Pancreas (tissue), 10 donors: ENCODE measurements around the gene REC114. TPM values are rescaled to one million over a fixed set of nuclear protein-coding genes. Genes with fewer than 3 reads are reported as not detected.

Experiments
- ATAC-seq, 4 donors: fragments of 200-7000 bp; cut with Tn5 transposase; one replicate each; pipeline versions ENCODE4 v1.8.0 to v1.9.1; 2020; ENCODE audit warnings: mild to moderate bottlenecking in 4 of 4, moderate library complexity in 4 of 4
- DNase-seq, 6 donors: peaks; one replicate each; pipeline ENCODE4 v3.0.0-alpha.2; 2020
- FAIRE-seq: peaks from 2 replicates; lab custom pipeline; 2012; peaks lifted over from hg19 to GRCh38; lab: Jason Lieb, UNC
- H3K27ac ChIP-seq, 4 donors: fragments of 200-600 bp; sonication (generic); 1 replicate in 3 of 4; 2 replicates in 1 of 4; pipeline versions ENCODE4 v1.5.0 to v1.8.0; 2020
- H3K27me3 ChIP-seq, 4 donors: fragments of 200-600 bp; one replicate each; pipeline ENCODE4 v1.8.0; 2021
- H3K36me3 ChIP-seq, 3 donors: fragments of 200-600 bp; sonication (generic) in 1 of 3; one replicate each; pipeline versions ENCODE4 v1.5.0 to v1.8.0; 2020 to 2021
- H3K4me1 ChIP-seq, 3 donors: fragments of 200-600 bp; one replicate each; pipeline ENCODE4 v1.8.0; 2021
- H3K4me3 ChIP-seq, 4 donors: fragments of 200-600 bp; sonication (generic) in 2 of 4; one replicate each; pipeline versions ENCODE4 v1.5.0 to v1.8.0; 2020 to 2021
- H3K9me3 ChIP-seq, 4 donors: fragments of 200-600 bp; one replicate each; pipeline ENCODE4 v1.8.0; 2021
- CTCF ChIP-seq, 4 donors: fragments of 200-600 bp; sonication (generic) in 3 of 4; IDR thresholded peaks; one replicate each; pipeline versions ENCODE4 v1.5.0 to v1.8.0; 2021; ENCODE audit warnings: antibody characterized with exemption in 4 of 4
- WGBS, 2 donors: extraction: QIAGEN DNeasy Blood & Tissue Kit; methylation state at CpG; one replicate each; pipeline ENCODE4 v1.1.7; 2013; 5-methylcytosine and 5-hydroxymethylcytosine counted together
- intact Hi-C, 3 donors: fragments of 100-400 bp; cut with DNase I; formaldehyde crosslinking; loops; one replicate each; pipeline versions ENCODE4 v1.11.1 to v1.14.2; 2022
- polyA plus RNA-seq, 2 donors: library from polyadenylated mRNA; stranded (reverse); fragments of 200-250 nt; gene quantifications; one replicate each; pipeline ENCODE4 v1.2.3, GENCODE V29; 2013
- total RNA-seq, 6 donors: library from RNA; stranded (reverse); fragmentation: NEBNext Ultra II Directional in 4 of 6; extraction: Animal tissue kit (Norgen Biotek cat#: 25700) in 4 of 6; gene quantifications; one replicate each; pipeline versions ENCODE4 v1.2.1 to v1.2.4, GENCODE V29; 2021 to 2023
- donor health status: healthy with polysubstance abuse.
- donor health status: DM: no; HTN: no; CAD: no; lungs with moderate emphysema.
- donor health status: DM: no; HTN: no; CAD: no.
- donor health status: control.
- donor health status: control.
- donor health status: Bipolar disorder and iron deficiency.
- donor health status: DM: yes; HTN: yes; CAD: no.
- donor health status: DM: no; HTN: no; CAD: no.
- donor health status: DM: no; HTN: no; CAD: no.
- donor health status: DM: yes; HTN: yes; CAD: no.

REC114 gene
- total and polyA plus RNA-seq, 8 donors: not detected

DNA sequence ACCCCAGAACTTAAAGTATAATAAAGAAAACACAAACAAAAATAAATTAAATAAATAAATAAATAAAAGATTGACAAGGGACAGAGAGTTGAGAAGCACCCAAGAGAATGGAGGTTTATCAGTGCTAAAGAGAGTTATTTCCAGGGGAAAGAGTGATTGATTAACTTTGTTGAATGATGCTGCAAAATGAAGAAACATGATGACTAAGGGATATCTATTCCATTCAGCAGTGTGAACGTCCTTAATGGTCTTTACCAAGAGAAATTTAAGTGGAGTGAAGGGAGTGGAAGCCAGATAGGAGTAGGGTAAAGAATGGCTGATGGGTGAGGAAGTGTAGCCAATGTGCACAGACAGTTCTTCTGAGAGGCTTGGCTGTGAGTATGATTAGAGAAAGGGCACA, 11.1 kb downstream of the REC114 start:
- no peak for DNase-seq
- Histone ChIP-seq H3K9me3 (no peaks in the 10 kb centered on the region), H3K36me3 (no peaks in the 10 kb centered on the region), H3K27ac (no peak overlapping the region), H3K27me3 (no peaks in the 10 kb centered on the region), H3K4me3 (no peak overlapping the region), H3K4me1 (no peaks in the 10 kb centered on the region)
- no peak for TF ChIP-seq CTCF (IDR thresholded peaks at IDR 0.05)
- intact Hi-C loops: no loop called here
- 4% methylated on average over 1 of the region's 1 CpG for WGBS, 2 donors
- no peak for ATAC-seq
- FAIRE-seq: no peak

GRCh38 chr15:73455876-73456275, 12.9 kb downstream of the REC114 start:
- FAIRE-seq (no peak), ATAC-seq (peak in 1 of 4 donors; percentile 32), DNase-seq (no peak)
- H3K9me3 ChIP-seq: no peaks in the 10 kb centered on the region
- 7 to 11% methylated on average over 1 of the region's 1 CpG for WGBS, 2 donors
- TF ChIP-seq CTCF (IDR thresholded peaks at IDR 0.05): no peak
- intact Hi-C loops: no loop called here
- no peak overlapping the region for H3K4me3 ChIP-seq
- H3K27ac ChIP-seq: no peak overlapping the region
- H3K27me3 ChIP-seq: no peaks in the 10 kb centered on the region
- no peaks in the 10 kb centered on the region for H3K36me3 ChIP-seq
- no peaks in the 10 kb centered on the region for H3K4me1 ChIP-seq

DNA sequence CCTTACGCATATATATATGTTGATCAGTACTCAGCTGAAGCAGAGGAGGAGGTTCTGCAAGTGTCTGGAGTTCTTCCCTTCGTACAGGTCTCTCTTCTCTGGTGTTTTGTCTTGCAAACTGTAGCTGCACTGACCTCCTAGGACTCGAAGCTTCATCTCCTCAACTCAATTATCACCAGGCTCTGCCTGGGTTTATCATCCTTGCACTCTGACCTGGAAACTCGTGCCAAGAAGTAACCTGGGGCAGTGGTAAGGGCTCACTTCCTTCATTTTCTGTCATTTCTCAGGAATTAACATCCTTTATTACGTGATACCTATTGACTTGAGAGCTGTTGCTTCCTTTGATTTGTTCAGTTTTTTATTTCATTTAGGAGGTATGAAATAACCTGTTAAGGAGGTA, 14.4 kb downstream of the REC114 start:
- Histone ChIP-seq H3K27ac (no peak overlapping the region), H3K27me3 (no peaks in the 10 kb centered on the region), H3K36me3 (no peaks in the 10 kb centered on the region), H3K4me3 (no peak overlapping the region), H3K9me3 (no peaks in the 10 kb centered on the region), H3K4me1 (no peaks in the 10 kb centered on the region)
- WGBS, 2 donors: 65 to 69% methylated on average over 5 of the region's 5 CpGs
- DNase-seq (no peak), ATAC-seq (no peak), FAIRE-seq (no peak)
- TF ChIP-seq CTCF (IDR thresholded peaks at IDR 0.05): no peak
- intact Hi-C loops: no loop called here

DNA sequence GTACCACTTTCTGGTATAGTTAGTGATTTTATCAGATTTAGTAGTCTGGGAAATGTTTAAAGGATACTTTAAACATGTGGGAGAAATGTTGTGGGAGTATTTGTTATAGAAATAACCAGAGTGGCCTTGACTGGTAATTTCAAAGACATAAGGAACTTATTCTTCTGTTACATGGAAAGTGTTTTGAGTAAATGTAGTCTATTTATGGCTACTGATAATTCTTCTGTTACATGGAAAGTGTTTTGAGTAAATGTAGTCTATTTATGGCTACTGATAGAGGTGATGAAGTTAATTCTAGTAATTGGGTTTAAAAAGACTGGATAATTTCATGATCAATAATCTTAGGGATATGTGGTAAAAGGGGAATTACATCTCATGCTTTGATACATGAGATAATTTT, 17.7 kb downstream of the REC114 start:
- H3K36me3 ChIP-seq: no peaks in the 10 kb centered on the region
- ATAC-seq: no peak
- H3K27ac ChIP-seq: no peak overlapping the region
- FAIRE-seq: peak; percentile 5
- no peaks in the 10 kb centered on the region for H3K4me1 ChIP-seq
- no peaks in the 10 kb centered on the region for H3K9me3 ChIP-seq
- intact Hi-C loops: no loop called here
- no peak overlapping the region for H3K4me3 ChIP-seq
- no peak for DNase-seq
- H3K27me3 ChIP-seq: no peaks in the 10 kb centered on the region
- no peak for TF ChIP-seq CTCF (IDR thresholded peaks at IDR 0.05)

DNA sequence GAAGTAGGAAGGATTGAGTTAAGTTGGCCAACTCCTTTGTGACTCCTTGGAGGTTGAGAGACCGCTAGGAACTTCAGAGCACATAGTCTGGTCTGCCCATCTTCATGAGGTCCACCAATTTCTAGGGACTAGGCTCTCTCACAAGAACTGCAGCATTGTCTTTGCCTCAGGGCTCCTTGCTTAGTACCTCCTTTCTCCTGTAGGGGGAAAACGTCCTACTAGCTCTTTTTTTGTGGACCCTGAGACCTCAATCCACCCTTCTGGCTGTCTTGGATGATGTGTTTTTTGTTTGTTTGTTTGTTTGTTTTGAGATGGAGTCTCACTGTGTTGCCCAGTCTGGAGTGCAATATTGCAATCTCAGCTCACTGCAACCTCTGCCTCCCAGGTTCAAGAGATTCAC, 21.6 kb downstream of the REC114 start:
- intact Hi-C loops: no loop called here
- FAIRE-seq: no peak
- ATAC-seq: no peak
- WGBS, 2 donors: 36 to 40% methylated on average over 2 of the region's 2 CpGs
- Histone ChIP-seq H3K4me1 (no peaks in the 10 kb centered on the region), H3K27ac (no peak overlapping the region), H3K9me3 (no peaks in the 10 kb centered on the region), H3K36me3 (no peaks in the 10 kb centered on the region), H3K27me3 (peaks cover 0 to 6% (median 0%) of the 10 kb centered on the region in 4 donors), H3K4me3 (no peak overlapping the region)
- TF ChIP-seq CTCF (IDR thresholded peaks at IDR 0.05): no peak
- no peak for DNase-seq
